ENCODE measurements around the gene EXOG.

DNA sequence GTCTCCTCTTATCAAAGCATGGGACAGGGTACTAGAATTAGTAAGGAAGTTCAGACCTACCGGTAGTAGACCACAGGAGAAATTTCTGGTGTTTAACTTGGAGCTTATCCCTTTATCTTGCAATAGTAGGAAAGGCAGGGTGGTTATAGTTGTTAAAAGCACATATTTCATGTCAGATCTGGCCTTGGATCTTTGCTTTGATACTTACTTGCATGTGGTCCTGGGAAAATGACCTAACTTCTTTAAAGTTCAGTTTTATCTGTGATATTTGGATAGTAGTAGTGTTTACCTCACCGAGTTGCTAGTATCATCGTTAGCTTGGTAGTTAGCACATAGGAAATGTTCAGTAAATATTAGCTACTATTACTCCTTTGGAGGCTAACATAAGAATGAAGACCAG is 15.4 kb downstream of the EXOG start:
- TF ChIP-seq CTCF (IDR thresholded peaks at IDR 0.05; ENCODE audit: low read depth, low read length, poor library complexity, severe bottlenecking) (no peak), EZH2phosphoT487 (IDR thresholded peaks at IDR 0.05; ENCODE audit: borderline replicate concordance, low read length) (no peak)

Data from DOHH2 (cell line).